Mucosa of descending colon (tissue), 3 donors: ENCODE measurements around the gene PDE4D. TPM values are rescaled to one million over a fixed set of nuclear protein-coding genes. Genes with fewer than 3 reads are reported as not detected.

ENCODE experiments used
- ATAC-seq: fragments of 200-7000 bp; cut with Tn5 transposase; one replicate; pipeline ENCODE4 v1.9.1; 2020; ENCODE audit warnings: mild to moderate bottlenecking, moderate library complexity
- DNase-seq, 3 donors: peaks; one replicate each; pipeline ENCODE4 v3.0.0-alpha.2; 2020
- H3K36me3 ChIP-seq: fragments of 200-600 bp; one replicate; pipeline ENCODE4 v1.8.0; 2021; ENCODE audit warnings: low read depth, mild to moderate bottlenecking
- H3K4me1 ChIP-seq: fragments of 200-600 bp; one replicate; pipeline ENCODE4 v1.8.0; 2021; ENCODE audit warnings: low read depth, mild to moderate bottlenecking
- H3K4me3 ChIP-seq: fragments of 200-600 bp; one replicate; pipeline ENCODE4 v1.8.0; 2021; ENCODE audit warnings: mild to moderate bottlenecking
- H3K9me3 ChIP-seq: fragments of 200-600 bp; one replicate; pipeline ENCODE4 v1.8.0; 2021; ENCODE audit warnings: mild to moderate bottlenecking
- intact Hi-C, 2 donors: fragments of 100-400 bp; cut with DNase I in 1 of 2; cut with micrococcal nuclease in 1 of 2; formaldehyde crosslinking; loops; one replicate each; pipeline versions ENCODE4 v1.11.0 to v1.11.1; 2022; cut with DNase I, micrococcal nuclease
- total RNA-seq, 3 donors: library from RNA; stranded (reverse); fragmentation: NEBNext Ultra II Directional in 2 of 3; extraction: Animal tissue kit (Norgen Biotek cat#: 25700) in 2 of 3; gene quantifications; one replicate each; pipeline versions ENCODE4 v1.2.1 to v1.2.4, GENCODE V29; 2021 to 2023
- TF ChIP-seq, protein P1 (sequence below): fragments of 200-600 bp; IDR thresholded peaks from one replicate; pipeline ENCODE4 v1.8.0; 2022; ENCODE audit warnings: antibody characterized with exemption, mild to moderate bottlenecking
- donor health status: DM: no; HTN: no; CAD: no; lungs with moderate emphysema.
- donor health status: DM: no; HTN: no; CAD: no.
- donor health status: DM: no; HTN: yes; CAD: no.

PDE4D gene
- total RNA-seq, 3 donors from 2014 or later: 37.9 to 137 (median 100) TPM

DNA sequence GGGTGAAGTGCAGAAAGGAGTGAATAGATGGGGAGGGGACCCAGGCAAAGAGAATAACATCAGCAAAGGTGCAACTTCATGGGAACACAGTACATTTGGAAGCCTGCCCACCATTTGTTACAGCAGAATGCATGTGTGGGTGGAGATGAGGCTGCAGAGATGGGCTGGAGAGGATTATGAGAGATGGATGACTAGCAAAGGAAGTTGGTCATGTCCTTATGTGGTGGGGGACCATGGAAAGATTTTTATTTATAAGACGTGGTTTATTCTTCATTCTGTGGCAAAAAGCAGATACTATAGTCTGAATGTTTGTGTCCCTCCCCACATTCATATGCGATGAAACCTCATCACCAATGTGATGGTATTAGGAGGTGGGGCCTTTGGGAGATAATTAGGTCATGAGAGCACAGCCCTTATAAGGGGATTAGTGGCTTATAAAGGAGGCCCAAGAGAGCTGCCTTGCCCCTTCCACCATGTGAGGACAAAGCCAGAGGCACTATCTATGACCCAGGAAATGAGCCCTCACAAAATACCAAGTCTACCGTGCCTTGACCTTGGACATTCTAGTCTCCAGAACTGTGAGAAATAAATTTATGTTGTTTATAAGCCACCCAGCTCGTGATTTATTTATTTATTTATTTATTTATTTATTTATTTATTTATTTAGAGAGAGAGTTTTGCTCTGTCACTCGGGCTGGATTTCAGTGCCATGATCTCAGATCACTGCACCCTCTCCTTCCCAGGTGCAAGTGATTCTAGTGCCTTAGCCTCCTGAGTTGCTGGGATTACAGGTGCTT lies 827.0 kb downstream of the PDE4D start:
- TF ChIP-seq, protein P1, sequence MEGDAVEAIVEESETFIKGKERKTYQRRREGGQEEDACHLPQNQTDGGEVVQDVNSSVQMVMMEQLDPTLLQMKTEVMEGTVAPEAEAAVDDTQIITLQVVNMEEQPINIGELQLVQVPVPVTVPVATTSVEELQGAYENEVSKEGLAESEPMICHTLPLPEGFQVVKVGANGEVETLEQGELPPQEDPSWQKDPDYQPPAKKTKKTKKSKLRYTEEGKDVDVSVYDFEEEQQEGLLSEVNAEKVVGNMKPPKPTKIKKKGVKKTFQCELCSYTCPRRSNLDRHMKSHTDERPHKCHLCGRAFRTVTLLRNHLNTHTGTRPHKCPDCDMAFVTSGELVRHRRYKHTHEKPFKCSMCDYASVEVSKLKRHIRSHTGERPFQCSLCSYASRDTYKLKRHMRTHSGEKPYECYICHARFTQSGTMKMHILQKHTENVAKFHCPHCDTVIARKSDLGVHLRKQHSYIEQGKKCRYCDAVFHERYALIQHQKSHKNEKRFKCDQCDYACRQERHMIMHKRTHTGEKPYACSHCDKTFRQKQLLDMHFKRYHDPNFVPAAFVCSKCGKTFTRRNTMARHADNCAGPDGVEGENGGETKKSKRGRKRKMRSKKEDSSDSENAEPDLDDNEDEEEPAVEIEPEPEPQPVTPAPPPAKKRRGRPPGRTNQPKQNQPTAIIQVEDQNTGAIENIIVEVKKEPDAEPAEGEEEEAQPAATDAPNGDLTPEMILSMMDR: no peak
- H3K9me3 ChIP-seq: no peaks in the 10 kb centered on the region
- ATAC-seq (no peak), DNase-seq (no peak)
- intact Hi-C loops: no loop called here
- H3K4me1 ChIP-seq: no peaks in the 10 kb centered on the region
- H3K36me3 ChIP-seq: no peaks in the 10 kb centered on the region
- H3K4me3 ChIP-seq: no peak overlapping the region

DNA sequence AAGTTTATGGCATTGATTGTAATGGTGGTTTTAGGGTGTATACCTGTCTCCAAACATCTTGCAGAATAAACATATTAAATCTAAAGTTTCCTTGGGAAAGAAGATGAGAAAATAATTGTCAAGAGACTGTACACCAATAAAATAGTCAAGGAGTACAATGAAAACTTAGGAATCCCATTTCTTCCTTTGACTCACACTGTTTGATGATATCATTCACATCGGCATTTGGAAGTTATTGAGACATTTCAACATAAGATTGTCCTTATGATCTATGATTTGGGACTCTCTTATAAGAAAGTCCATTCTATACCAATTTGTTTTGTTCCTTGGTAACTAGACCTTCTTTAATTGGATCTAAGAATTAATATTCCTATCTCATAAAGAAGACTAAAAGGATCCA lies 828.0 kb downstream of the PDE4D start:
- ATAC-seq (no peak), DNase-seq (no peak)
- TF ChIP-seq, protein P1: no peak
- Histone ChIP-seq H3K4me3 (no peak overlapping the region), H3K4me1 (no peaks in the 10 kb centered on the region), H3K9me3 (no peaks in the 10 kb centered on the region), H3K36me3 (no peaks in the 10 kb centered on the region)
- intact Hi-C loops: no loop called here

DNA sequence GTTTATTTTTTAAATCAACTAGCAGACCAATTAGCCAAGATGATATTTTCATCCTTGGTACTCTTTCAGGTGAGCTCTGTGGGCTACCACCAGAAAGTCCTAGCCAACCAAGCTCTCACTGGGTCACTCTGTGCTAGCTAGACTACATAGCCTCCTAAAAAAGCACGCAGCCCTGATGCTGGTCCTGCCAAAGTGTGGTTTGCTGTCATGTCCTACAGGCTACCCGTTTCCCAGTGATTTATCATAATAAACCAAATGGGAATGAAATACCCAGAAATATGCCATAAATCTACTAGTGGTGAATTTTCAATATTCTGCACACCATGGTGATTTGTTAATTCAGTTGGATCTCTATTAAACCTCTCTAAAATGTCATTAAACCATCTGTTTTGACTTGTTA lies 829.2 kb downstream of the PDE4D start:
- no peaks in the 10 kb centered on the region for H3K4me1 ChIP-seq
- no peaks in the 10 kb centered on the region for H3K36me3 ChIP-seq
- no peak for DNase-seq
- intact Hi-C loops: no loop called here
- ATAC-seq: no peak
- H3K9me3 ChIP-seq: no peaks in the 10 kb centered on the region
- no peak overlapping the region for H3K4me3 ChIP-seq
- TF ChIP-seq, protein P1: no peak

DNA sequence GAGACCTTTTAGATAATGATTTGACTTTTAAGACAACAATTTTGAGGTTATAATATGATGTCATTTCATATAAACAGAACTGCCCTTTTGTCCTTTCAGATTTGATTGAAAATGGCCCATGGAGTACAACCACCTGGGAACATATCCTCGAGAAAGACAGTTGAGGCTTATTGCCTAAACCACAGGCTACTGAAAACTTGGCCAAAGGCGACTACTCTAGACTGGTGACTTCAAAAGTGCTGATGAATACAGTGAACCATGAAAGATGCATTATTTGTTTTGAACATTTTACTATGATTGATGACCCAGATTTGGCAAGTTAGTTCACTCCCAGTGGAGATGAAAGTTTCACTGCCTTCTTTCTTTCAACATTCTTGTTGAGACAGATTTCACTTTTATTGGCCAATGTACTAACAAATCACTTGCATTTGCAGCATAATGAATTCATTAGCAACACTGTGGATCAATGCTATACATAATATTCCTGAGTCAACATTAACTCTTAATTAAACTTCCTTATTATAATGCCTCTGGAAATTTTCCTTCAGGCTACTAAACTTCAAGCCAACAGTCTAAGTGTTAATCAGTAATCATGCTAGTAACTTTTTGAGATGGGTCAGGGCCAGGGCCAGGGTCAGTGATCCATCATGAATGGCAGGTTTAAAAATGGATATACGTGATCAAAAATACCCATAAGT lies 830.4 kb downstream of the PDE4D start:
- Histone ChIP-seq H3K9me3 (no peaks in the 10 kb centered on the region), H3K4me1 (no peaks in the 10 kb centered on the region), H3K4me3 (no peak overlapping the region), H3K36me3 (no peaks in the 10 kb centered on the region)
- DNase-seq (no peak), ATAC-seq (peak; percentile 26)
- intact Hi-C loops: no loop called here
- TF ChIP-seq, protein P1: no peak

DNA sequence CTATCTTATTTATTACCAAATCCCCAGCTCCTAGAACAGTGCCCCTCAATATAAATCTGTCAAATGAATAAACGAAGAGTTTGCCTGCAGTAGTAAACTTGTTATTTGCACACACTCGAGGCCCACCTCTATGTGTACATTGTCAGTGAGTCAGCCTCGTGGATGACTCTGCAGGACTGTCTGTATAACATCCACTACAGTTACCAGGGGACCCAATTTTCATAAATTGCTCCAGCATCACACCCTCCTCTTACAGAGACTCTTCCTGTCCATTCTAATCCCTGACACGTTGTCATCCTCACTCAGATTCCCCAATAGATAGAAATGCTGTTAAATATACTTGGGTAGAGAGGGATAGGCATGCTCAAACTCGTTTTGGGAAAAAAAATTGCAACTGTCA lies 832.1 kb downstream of the PDE4D start:
- Histone ChIP-seq H3K9me3 (no peaks in the 10 kb centered on the region), H3K4me1 (no peaks in the 10 kb centered on the region), H3K4me3 (no peak overlapping the region), H3K36me3 (no peaks in the 10 kb centered on the region)
- intact Hi-C loops: no loop called here
- no peak for DNase-seq
- ATAC-seq: peak; percentile 47
- TF ChIP-seq, protein P1: no peak
